ENCODE measurements around the gene TMC3.
A peak's percentile ranks its signal among the peaks of the same experiment; 100 is the strongest.

The TMC3 gene

GRCh38 chr15:81310480-81310879, 63.5 kb downstream of the TMC3 start:
- Histone ChIP-seq H3K27me3 (ENCODE audit: control insufficient read depth, insufficient read depth, low read length) (no peaks in the 10 kb centered on the region), H3K36me3 (ENCODE audit: control insufficient read depth, insufficient read depth, low read length) (no peaks in the 10 kb centered on the region), H3K9me3 (ENCODE audit: control insufficient read depth, low read length) (no peaks in the 10 kb centered on the region), H3K4me3 (ENCODE audit: low read depth, low read length) (no peak overlapping the region), H2AFZ (no peak overlapping the region), H3K27ac (no peak overlapping the region), H3K4me2 (ENCODE audit: low read length) (no peak overlapping the region), H3K9ac (no peak overlapping the region), H3K79me2 (no peaks in the 10 kb centered on the region), H3K4me1 (no peaks in the 10 kb centered on the region)
- no peak for TF ChIP-seq CTCF (IDR thresholded peaks at IDR 0.05)

DNA sequence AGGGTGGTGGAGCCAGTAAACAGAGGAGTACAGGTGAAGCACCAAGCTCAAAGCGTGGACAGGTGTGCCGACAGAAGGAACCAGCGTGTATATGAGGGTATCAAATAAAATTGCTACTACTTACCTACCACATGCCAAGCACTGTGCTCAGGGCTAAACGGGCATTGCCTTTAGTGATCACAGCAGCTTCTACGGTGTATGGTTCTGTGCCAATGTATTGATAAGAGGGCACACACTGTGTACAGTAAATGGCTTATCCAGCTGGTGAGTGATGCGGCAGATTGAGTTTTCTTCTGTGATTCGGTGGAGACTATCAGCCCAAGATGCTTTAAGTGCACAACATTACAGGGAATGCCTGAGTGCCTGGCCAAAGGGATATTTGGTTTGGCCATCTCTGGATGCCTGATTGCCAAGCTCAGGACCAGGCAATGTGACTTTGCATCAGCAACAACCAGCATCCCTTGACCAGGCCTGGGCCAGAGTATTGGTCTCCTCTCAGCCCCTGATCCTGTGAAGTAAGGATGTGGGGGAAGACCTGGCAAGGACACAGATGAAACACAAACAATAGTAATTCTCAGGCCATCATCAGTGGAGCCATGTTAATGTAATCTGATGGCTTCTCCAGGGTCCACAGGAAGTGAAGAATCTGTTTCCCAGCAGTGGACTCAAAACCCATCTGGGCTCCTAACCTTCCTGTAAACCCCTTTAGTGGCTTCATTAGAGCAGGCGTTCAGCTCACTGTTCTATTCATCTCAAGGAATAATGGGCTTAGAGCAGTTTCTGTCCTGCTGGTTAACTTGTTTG, 64.2 kb downstream of the TMC3 start:
- Histone ChIP-seq H2AFZ (no peak overlapping the region), H3K79me2 (no peaks in the 10 kb centered on the region), H3K9me3 (ENCODE audit: control insufficient read depth, low read length) (no peaks in the 10 kb centered on the region), H3K4me3 (ENCODE audit: low read depth, low read length) (no peak overlapping the region), H3K9ac (no peak overlapping the region), H3K27ac (no peak overlapping the region), H3K4me1 (no peaks in the 10 kb centered on the region), H3K4me2 (ENCODE audit: low read length) (no peak overlapping the region), H3K36me3 (ENCODE audit: control insufficient read depth, insufficient read depth, low read length) (no peaks in the 10 kb centered on the region), H3K27me3 (ENCODE audit: control insufficient read depth, insufficient read depth, low read length) (no peaks in the 10 kb centered on the region)
- TF ChIP-seq CTCF (IDR thresholded peaks at IDR 0.05): no peak

DNA sequence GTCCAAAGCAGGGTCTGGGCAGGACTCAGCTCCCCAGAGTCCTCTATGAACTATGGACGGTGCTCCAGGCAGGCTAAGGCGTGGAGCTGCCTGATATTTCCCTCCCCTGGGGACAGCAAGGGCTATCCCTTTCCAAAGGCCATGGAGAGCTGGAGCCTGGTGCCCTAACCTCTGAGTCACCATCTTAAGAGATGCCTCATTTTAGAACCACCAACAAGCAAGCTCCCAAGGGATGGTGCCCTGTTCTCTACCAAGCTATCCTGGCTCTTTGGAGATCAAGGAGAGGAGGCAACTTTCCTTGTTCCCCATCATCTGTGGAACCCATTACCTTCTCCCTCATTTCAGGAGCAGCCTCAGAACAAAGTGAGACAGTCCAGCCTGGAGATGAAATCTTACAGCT, 65.8 kb downstream of the TMC3 start:
- no peak overlapping the region for H3K4me2 ChIP-seq (ENCODE audit: low read length)
- H3K27me3 ChIP-seq (ENCODE audit: control insufficient read depth, insufficient read depth, low read length): no peaks in the 10 kb centered on the region
- no peak overlapping the region for H3K27ac ChIP-seq
- no peak overlapping the region for H3K4me3 ChIP-seq (ENCODE audit: low read depth, low read length)
- H3K36me3 ChIP-seq (ENCODE audit: control insufficient read depth, insufficient read depth, low read length): no peaks in the 10 kb centered on the region
- no peak for TF ChIP-seq CTCF (IDR thresholded peaks at IDR 0.05)
- H3K4me1 ChIP-seq: peaks cover 8% of the 10 kb centered on the region
- H3K79me2 ChIP-seq: no peaks in the 10 kb centered on the region
- H2AFZ ChIP-seq: no peak overlapping the region
- no peak overlapping the region for H3K9ac ChIP-seq
- H3K9me3 ChIP-seq (ENCODE audit: control insufficient read depth, low read length): no peaks in the 10 kb centered on the region

DNA sequence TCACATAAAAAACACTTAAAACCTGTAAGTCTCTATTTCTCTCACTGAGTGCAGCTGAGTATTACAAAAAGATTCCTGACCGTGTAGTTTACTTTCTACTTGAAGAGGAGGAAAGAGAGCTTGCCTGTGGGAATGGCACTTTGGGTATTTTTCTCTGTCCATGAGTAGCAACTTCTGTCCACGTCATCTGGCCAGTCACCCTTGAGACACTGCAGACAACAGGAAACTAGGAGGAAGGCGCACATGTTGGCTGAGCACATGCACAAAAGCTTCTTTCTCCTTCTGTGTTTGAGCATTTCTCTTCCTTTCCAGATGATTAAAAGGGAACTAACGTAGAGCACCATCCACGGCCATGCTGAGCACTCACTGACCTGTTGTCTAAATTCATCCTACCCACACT, 69.8 kb downstream of the TMC3 start:
- Histone ChIP-seq H3K27me3 (ENCODE audit: control insufficient read depth, insufficient read depth, low read length) (no peaks in the 10 kb centered on the region), H3K27ac (peak overlapping the region; percentile 29), H3K36me3 (ENCODE audit: control insufficient read depth, insufficient read depth, low read length) (no peaks in the 10 kb centered on the region), H3K9ac (no peak overlapping the region), H3K9me3 (ENCODE audit: control insufficient read depth, low read length) (no peaks in the 10 kb centered on the region), H3K4me2 (ENCODE audit: low read length) (no peak overlapping the region), H3K4me1 (peaks cover 8% of the 10 kb centered on the region), H3K4me3 (ENCODE audit: low read depth, low read length) (no peak overlapping the region), H2AFZ (peak overlapping the region; percentile 56), H3K79me2 (no peaks in the 10 kb centered on the region)
- TF ChIP-seq CTCF (IDR thresholded peaks at IDR 0.05): no peak
